Breast epithelium (tissue), 4 donors: ENCODE measurements around the gene ZNF106. TPM values are rescaled to one million over a fixed set of nuclear protein-coding genes. Genes with fewer than 3 reads are reported as not detected.

ENCODE experiments used
- DNase-seq, 2 donors: peaks; one replicate each; pipeline ENCODE4 v3.0.0-alpha.2; 2019; ENCODE audit warnings: low spot score in 2 of 2
- H3K27ac ChIP-seq, 2 donors: fragments of 200-600 bp; sonication (generic) in 1 of 2; one replicate each; pipeline ENCODE4 v1.5.1; 2016 to 2019; ENCODE audit warnings: mild to moderate bottlenecking in 1 of 2
- H3K27me3 ChIP-seq, 2 donors: fragments of 200-600 bp; sonication (generic) in 1 of 2; one replicate each; pipeline versions ENCODE4 v1.5.1 to v1.6.0; 2017 to 2019; ENCODE audit warnings: control low read depth in 1 of 2, mild to moderate bottlenecking in 1 of 2
- H3K36me3 ChIP-seq: fragments of 200-600 bp; one replicate; pipeline ENCODE4 v1.5.1; 2019
- H3K4me1 ChIP-seq, 2 donors: fragments of 200-600 bp; sonication (generic); one replicate each; pipeline ENCODE4 v1.5.1; 2016 to 2019; ENCODE audit warnings: control low read depth in 1 of 2
- H3K4me3 ChIP-seq, 3 donors: fragments of 200-600 bp; sonication (generic); 1 replicate in 2 of 3; 2 replicates in 1 of 3; pipeline ENCODE4 v1.5.1; 2016 to 2019; ENCODE audit warnings: mild to moderate bottlenecking in 3 of 3, moderate library complexity in 2 of 3
- H3K9me3 ChIP-seq, 2 donors: fragments of 200-600 bp; sonication (generic) in 1 of 2; one replicate each; pipeline ENCODE4 v1.5.1; 2016 to 2019; ENCODE audit warnings: control low read depth in 1 of 2
- CTCF ChIP-seq, 3 donors: fragments of 450-650 bp; IDR thresholded peaks; one replicate each; pipeline ENCODE4 v1.5.1; 2016 to 2017; ENCODE audit warnings: antibody characterized with exemption in 3 of 3, mild to moderate bottlenecking in 3 of 3, moderate library complexity in 3 of 3
- POLR2A ChIP-seq: fragments of 450-650 bp; IDR thresholded peaks from one replicate; pipeline ENCODE4 v1.6.1; 2016; ENCODE audit warnings: antibody characterized with exemption, mild to moderate bottlenecking, moderate library complexity
- POLR2AphosphoS5 ChIP-seq, 3 donors: sonication (generic); formaldehyde crosslinking; IDR thresholded peaks; one replicate each; pipeline ENCODE4 v1.6.1; 2017; ENCODE audit warnings: antibody characterized with exemption in 3 of 3
- intact Hi-C: fragments of 100-400 bp; cut with DNase I; formaldehyde crosslinking; loops from one replicate; pipeline ENCODE4 v1.15.1; 2023; ENCODE audit warnings: low total_unique reads
- total RNA-seq, 3 donors: library from RNA; depleted of rRNA; stranded (reverse); fragments of >200 nt; gene quantifications; one replicate each; pipeline ENCODE4 v1.1.0, GENCODE V29; 2016

ZNF106 gene
- total RNA-seq, 3 donors from 2014 or later = 59.6 to 151 (median 60.0) TPM

- TF ChIP-seq POLR2AphosphoS5 (IDR thresholded peaks at IDR 0.05) (no peak), CTCF (IDR thresholded peaks at IDR 0.05) (no peak), POLR2A (no peak)
- H3K4me1 ChIP-seq = no peaks in the 10 kb centered on the region
- H3K4me3 ChIP-seq = no peak overlapping the region
- DNase-seq = no peak
- no peaks in the 10 kb centered on the region for H3K36me3 ChIP-seq
- no peaks in the 10 kb centered on the region for H3K27me3 ChIP-seq
- no peaks in the 10 kb centered on the region for H3K9me3 ChIP-seq
- no peak overlapping the region for H3K27ac ChIP-seq
- intact Hi-C loops = no loop called here
Observed at GRCh38 chr15:42449770-42450424, 41.0 kb downstream of the ZNF106 start.

DNA sequence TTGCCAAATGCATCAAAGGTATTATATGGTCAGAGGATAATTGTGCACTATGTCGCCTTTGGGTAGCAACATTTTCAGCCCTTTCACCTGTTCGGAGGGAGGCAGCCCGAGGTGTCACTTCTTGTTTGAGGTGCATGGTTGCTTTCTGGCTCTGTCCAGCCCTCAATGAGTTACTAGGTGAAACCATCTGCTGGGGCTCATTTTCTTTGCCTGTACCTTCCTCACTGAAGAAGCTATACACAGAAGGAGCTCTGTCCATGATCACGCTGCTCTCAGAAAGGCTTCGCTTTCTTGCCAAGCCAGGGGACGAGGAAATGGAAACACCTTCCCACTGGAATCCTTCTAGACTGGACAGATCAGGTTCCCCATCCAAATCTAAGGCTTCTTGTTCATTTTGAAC, 42.7 kb downstream of the ZNF106 start:
- Histone ChIP-seq H3K36me3 (no peaks in the 10 kb centered on the region), H3K4me1 (no peaks in the 10 kb centered on the region), H3K27ac (no peak overlapping the region), H3K27me3 (no peaks in the 10 kb centered on the region), H3K4me3 (no peak overlapping the region), H3K9me3 (no peaks in the 10 kb centered on the region)
- intact Hi-C loops = no loop called here
- TF ChIP-seq POLR2AphosphoS5 (IDR thresholded peaks at IDR 0.05) (no peak), CTCF (IDR thresholded peaks at IDR 0.05) (no peak), POLR2A (no peak)
- DNase-seq = no peak

DNA sequence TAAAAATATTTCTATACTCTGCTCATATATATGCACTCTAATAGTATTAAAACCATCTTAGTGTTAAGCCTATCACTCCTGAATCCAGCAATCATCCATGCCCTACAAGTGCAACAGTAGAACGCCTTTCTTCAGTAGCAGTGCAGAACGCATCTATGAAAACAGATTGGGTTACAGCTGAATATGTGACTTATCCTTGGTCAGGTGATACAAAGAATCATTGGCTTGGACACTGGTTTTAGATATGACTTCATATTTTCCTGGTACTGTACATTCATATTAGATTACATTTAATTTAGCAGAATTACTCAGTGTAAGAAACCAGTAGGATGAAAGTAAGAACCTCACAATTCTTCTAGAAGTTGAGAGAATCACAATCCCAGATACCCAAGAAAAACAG, 43.3 kb downstream of the ZNF106 start:
- intact Hi-C loops = no loop called here
- no peak for DNase-seq
- no peaks in the 10 kb centered on the region for H3K36me3 ChIP-seq

GRCh38 chr15:42445551-42445950, 45.4 kb downstream of the ZNF106 start:
- no peaks in the 10 kb centered on the region for H3K4me1 ChIP-seq
- TF ChIP-seq POLR2A (no peak), CTCF (IDR thresholded peaks at IDR 0.05) (no peak), POLR2AphosphoS5 (IDR thresholded peaks at IDR 0.05) (no peak)
- no peak overlapping the region for H3K27ac ChIP-seq
- no peak for DNase-seq
- intact Hi-C loops = no loop called here
- H3K9me3 ChIP-seq = no peaks in the 10 kb centered on the region
- no peaks in the 10 kb centered on the region for H3K27me3 ChIP-seq
- H3K36me3 ChIP-seq = no peaks in the 10 kb centered on the region
- no peak overlapping the region for H3K4me3 ChIP-seq

More for the DNA sequence above, 43.3 kb downstream of the ZNF106 start:
- H3K27ac ChIP-seq = no peak overlapping the region
- no peak overlapping the region for H3K4me3 ChIP-seq
- no peaks in the 10 kb centered on the region for H3K9me3 ChIP-seq
- TF ChIP-seq POLR2AphosphoS5 (IDR thresholded peaks at IDR 0.05) (no peak), POLR2A (no peak), CTCF (IDR thresholded peaks at IDR 0.05) (no peak)
- H3K4me1 ChIP-seq = no peaks in the 10 kb centered on the region
- no peaks in the 10 kb centered on the region for H3K27me3 ChIP-seq

DNA sequence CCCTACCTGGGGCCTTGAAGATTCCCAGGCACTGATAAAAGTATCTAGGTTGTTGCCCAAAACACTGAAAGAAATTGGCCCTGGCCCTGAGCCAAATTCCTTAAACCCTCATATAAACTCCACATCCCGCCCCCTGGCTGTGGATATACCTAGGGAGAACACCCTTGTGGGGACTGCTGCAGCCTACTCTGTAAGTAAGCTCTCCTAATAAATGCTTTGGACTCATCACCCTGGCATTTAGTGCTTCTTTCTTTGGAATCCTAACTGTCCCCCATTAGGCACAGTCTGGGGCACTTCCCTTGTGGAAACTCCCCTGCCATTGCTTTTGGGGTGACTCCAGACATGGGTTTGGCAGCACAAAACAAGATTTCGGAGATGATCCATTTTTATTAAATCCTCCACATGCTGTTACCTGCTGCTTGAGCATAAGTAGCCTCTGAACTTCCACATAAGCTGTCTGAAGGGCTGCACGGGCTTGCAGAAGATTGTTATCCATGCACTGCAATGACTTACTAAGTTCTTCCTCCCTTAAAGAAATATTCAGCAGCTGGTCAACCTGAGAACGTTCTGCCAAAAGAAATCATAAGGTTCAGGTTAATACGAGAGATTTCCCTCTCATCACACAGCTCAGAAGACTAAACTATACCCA, 46.4 kb downstream of the ZNF106 start:
- no peak for TF ChIP-seq CTCF (IDR thresholded peaks at IDR 0.05)
- no peak for TF ChIP-seq POLR2A
- TF ChIP-seq POLR2AphosphoS5 (IDR thresholded peaks at IDR 0.05) = no peak
- H3K27ac ChIP-seq = peak overlapping the region in 1 of 2 donors; percentile 25
- no peaks in the 10 kb centered on the region for H3K9me3 ChIP-seq
- H3K36me3 ChIP-seq = no peaks in the 10 kb centered on the region
- no peak for DNase-seq
- intact Hi-C loops = no loop called here
- H3K4me3 ChIP-seq = no peak overlapping the region
- H3K4me1 ChIP-seq = no peaks in the 10 kb centered on the region
- H3K27me3 ChIP-seq = no peaks in the 10 kb centered on the region
